Ascending aorta (tissue), 2 donors: Measurements from ENCODE around the gene VSTM4. TPM values are rescaled to one million over a fixed set of nuclear protein-coding genes. Genes with fewer than 3 reads are reported as not detected.

Experiments
- DNase-seq, 2 donors: peaks; one replicate each; pipeline ENCODE4 v3.0.0-alpha.2; 2019; ENCODE audit warnings: low spot score in 2 of 2
- H3K27ac ChIP-seq, 2 donors: fragments of 200-600 bp; sonication (generic); one replicate each; pipeline ENCODE4 v1.5.1; 2016 to 2017; ENCODE audit warnings: mild to moderate bottlenecking in 1 of 2
- H3K27me3 ChIP-seq: fragments of 200-600 bp; sonication (generic); one replicate; pipeline ENCODE4 v1.5.1; 2017
- H3K36me3 ChIP-seq, 2 donors: fragments of 200-600 bp; sonication (generic); one replicate each; pipeline ENCODE4 v1.5.1; 2016
- H3K4me1 ChIP-seq, 2 donors: fragments of 200-600 bp; sonication (generic); one replicate each; pipeline ENCODE4 v1.5.1; 2016 to 2017; ENCODE audit warnings: mild to moderate bottlenecking in 1 of 2
- H3K4me3 ChIP-seq, 2 donors: fragments of 200-600 bp; sonication (generic); one replicate each; pipeline ENCODE4 v1.5.1; 2016 to 2017; ENCODE audit warnings: mild to moderate bottlenecking in 1 of 2
- H3K9me3 ChIP-seq, 2 donors: fragments of 200-600 bp; sonication (generic); one replicate each; pipeline ENCODE4 v1.5.1; 2016
- intact Hi-C: fragments of 100-400 bp; cut with DNase I; formaldehyde crosslinking; loops from one replicate; pipeline ENCODE4 v1.15.1; 2023
- total RNA-seq: library from RNA; depleted of rRNA; stranded (reverse); fragments of >200 nt; gene quantifications from one replicate; pipeline ENCODE4 v1.1.0, GENCODE V29; 2016
- TF ChIP-seq, protein P1 (sequence below), 3 experiments: fragments of 200-600 bp in 2 of 3; fragments of 450-650 bp in 1 of 3; sonication (generic) in 2 of 3; IDR thresholded peaks; one replicate each; pipeline ENCODE4 v1.5.1; 2016 to 2019; ENCODE audit warnings: antibody characterized with exemption in 3 of 3, mild to moderate bottlenecking in 1 of 3, moderate library complexity in 1 of 3

The VSTM4 gene
- total RNA-seq, 1 donor from 2014 or later, result 17.7 TPM

DNA sequence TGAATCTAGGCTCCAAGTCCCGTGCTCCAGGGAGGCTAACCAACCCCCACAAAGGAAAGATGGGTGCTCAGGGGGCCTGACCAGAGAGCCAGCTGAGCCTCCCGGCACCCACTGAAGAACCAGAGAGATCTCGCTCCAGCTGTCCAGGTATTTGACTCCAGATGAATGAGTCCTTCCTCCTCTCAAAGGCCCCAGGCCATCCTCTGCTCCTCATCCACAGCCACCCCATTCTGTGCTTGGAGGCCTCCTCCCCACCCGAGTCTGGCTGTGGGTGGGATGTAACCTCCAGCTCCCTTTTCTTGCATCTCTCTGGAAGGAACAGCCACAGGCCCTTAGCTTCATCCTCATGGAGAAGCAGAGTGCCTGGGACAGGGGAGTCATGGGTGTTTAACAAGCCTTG lies 44.6 kb downstream of the VSTM4 start:
- H3K36me3 ChIP-seq, result peaks cover 13 to 18% of the 10 kb centered on the region in 2 donors
- peaks cover 0 to 4% of the 10 kb centered on the region in 2 donors for H3K4me1 ChIP-seq
- H3K9me3 ChIP-seq, result no peaks in the 10 kb centered on the region
- intact Hi-C loops, result loop anchor here (10.0 kb wide), 1 partner anchor 94 kb away; no protein-coding TSS in a partner anchor
- no peaks in the 10 kb centered on the region for H3K27me3 ChIP-seq
- H3K4me3 ChIP-seq, result no peak overlapping the region
- TF ChIP-seq, protein P1, sequence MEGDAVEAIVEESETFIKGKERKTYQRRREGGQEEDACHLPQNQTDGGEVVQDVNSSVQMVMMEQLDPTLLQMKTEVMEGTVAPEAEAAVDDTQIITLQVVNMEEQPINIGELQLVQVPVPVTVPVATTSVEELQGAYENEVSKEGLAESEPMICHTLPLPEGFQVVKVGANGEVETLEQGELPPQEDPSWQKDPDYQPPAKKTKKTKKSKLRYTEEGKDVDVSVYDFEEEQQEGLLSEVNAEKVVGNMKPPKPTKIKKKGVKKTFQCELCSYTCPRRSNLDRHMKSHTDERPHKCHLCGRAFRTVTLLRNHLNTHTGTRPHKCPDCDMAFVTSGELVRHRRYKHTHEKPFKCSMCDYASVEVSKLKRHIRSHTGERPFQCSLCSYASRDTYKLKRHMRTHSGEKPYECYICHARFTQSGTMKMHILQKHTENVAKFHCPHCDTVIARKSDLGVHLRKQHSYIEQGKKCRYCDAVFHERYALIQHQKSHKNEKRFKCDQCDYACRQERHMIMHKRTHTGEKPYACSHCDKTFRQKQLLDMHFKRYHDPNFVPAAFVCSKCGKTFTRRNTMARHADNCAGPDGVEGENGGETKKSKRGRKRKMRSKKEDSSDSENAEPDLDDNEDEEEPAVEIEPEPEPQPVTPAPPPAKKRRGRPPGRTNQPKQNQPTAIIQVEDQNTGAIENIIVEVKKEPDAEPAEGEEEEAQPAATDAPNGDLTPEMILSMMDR (IDR thresholded peaks at IDR 0.05), result no peak
- no peak for DNase-seq
- H3K27ac ChIP-seq, result no peak overlapping the region

DNA sequence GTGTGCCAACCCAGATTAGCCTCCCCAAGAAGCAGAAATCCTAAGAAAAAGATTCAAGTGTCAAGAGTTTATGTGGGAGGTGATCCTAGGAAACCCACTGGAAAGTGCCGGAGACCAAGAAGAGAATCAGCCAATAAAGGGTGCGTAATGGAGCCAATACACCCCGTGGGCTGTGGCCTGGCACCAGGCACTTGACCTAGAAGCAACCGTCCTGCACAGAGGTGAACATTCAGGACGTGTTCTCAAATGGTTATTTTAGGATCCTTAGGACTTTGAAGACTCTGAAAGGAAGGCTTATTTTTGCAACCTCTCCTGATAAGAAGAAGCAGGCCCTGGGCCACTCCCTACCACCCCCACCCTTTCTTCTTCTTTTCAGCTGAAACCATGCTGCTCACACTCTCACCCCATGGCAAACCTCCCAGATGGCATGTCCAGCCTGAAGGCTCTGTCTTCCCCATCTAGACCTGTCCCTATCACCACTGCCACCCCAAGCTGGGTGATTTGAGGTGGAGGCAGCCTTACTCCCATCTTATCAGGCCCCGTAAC lies 46.6 kb downstream of the VSTM4 start:
- TF ChIP-seq, protein P1 (IDR thresholded peaks at IDR 0.05), result no peak
- intact Hi-C loops, result no loop called here
- H3K27me3 ChIP-seq, result no peaks in the 10 kb centered on the region
- peaks cover 0 to 4% of the 10 kb centered on the region in 2 donors for H3K4me1 ChIP-seq
- H3K4me3 ChIP-seq, result no peak overlapping the region
- no peak for DNase-seq
- peaks cover 11 to 25% of the 10 kb centered on the region in 2 donors for H3K36me3 ChIP-seq
- H3K9me3 ChIP-seq, result no peaks in the 10 kb centered on the region
- no peak overlapping the region for H3K27ac ChIP-seq

DNA sequence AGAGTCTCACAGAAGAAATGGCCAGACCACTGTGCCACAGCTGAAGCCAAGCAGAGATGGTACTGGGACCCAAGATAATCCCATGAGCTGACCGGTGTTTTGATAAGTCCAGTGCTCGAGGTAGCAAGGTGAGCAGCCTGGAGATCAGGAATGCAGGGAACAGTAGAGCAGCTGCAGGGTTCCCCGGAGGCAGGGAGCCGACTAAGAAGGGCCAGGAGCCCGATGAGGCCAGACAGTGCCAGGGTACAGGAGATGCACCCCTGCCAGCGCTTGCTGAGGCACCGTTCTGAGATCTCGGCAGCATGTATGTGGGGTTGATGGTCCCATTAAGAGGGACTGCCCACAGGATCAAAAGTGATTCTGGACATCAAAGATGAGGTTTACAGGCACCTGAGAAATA lies 47.1 kb downstream of the VSTM4 start:
- intact Hi-C loops, result no loop called here
- no peak overlapping the region for H3K27ac ChIP-seq

DNA sequence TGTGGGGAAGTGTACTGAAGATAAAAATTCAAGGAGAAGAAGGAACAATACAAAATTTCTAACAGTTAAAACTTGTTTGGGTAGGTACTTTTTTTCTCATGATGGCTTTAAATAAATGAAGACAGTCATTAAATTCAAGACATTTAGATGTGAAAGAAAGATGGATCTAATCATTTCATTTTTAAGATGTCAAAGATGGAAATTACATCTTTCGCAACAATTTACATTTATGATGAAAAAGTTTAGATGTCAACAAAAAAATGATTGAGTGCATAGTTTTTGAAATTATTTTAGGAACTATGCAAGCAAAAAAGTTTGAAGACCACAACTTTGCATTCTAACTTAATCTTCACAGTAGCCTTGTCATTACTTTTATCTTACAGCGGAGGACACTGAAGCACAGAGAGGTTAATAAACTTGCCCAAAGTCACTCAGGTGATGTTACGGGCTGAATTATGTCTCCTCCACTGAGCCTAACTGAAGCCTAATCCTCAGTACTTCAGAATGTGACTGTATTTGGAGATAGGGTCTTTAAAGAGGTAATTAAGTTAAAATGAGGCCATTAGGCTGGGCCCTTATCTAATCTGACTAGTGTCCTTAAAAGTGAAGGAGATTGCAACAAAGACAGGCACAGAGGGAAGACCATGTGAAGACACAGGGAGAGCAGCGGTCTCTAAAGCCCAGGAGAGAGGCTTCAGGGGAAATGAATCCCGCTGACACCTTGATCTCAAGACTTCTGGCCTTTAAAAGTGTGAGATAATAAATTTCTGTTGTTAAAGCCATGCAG lies 48.2 kb downstream of the VSTM4 start:
- H3K9me3 ChIP-seq, result peaks cover 0 to 6% of the 10 kb centered on the region in 2 donors
- intact Hi-C loops, result no loop called here
- DNase-seq, result no peak
- peaks cover 0 to 4% of the 10 kb centered on the region in 2 donors for H3K4me1 ChIP-seq
- H3K4me3 ChIP-seq, result no peak overlapping the region
- TF ChIP-seq, protein P1 (IDR thresholded peaks at IDR 0.05), result no peak
- peaks cover 13 to 27% of the 10 kb centered on the region in 2 donors for H3K36me3 ChIP-seq
- H3K27me3 ChIP-seq, result no peaks in the 10 kb centered on the region
- H3K27ac ChIP-seq, result no peak overlapping the region

More for the DNA sequence above, 47.1 kb downstream of the VSTM4 start:
- Histone ChIP-seq H3K36me3 (peaks cover 16 to 29% of the 10 kb centered on the region in 2 donors), H3K4me1 (peaks cover 0 to 4% of the 10 kb centered on the region in 2 donors), H3K27me3 (no peaks in the 10 kb centered on the region), H3K4me3 (no peak overlapping the region), H3K9me3 (no peaks in the 10 kb centered on the region)
- TF ChIP-seq, protein P1 (IDR thresholded peaks at IDR 0.05), result no peak
- no peak for DNase-seq

DNA sequence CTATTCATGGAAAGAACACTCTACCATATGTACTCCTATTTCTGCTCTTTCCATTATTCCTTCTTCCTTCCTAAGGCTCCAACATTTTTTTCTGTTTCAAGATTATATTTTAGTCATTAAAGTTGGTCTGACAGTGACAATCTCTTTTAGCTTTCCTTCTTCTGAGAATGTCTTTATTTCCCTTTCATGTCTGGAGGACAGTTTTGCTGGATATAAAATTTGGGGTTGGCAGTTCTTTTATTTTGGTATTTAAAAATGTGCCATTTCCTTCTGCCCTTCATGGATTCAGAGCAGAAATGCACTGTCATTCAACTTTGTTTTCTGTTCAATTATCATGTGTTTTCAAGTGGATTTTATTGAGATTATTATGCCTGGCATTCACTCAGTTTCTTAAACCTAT lies 53.1 kb downstream of the VSTM4 start:
- TF ChIP-seq, protein P1 (IDR thresholded peaks at IDR 0.05), result no peak
- Histone ChIP-seq H3K36me3 (peaks cover 11 to 26% of the 10 kb centered on the region in 2 donors), H3K4me3 (no peak overlapping the region), H3K4me1 (peaks cover 2 to 3% of the 10 kb centered on the region in 2 donors), H3K27me3 (no peaks in the 10 kb centered on the region), H3K9me3 (peaks cover 0 to 9% of the 10 kb centered on the region in 2 donors), H3K27ac (no peak overlapping the region)
- intact Hi-C loops, result no loop called here
- no peak for DNase-seq
